ENCODE measurements around the gene CD58.
A peak's percentile ranks its signal among the peaks of the same experiment; 100 is the strongest.

Gene CD58

DNA sequence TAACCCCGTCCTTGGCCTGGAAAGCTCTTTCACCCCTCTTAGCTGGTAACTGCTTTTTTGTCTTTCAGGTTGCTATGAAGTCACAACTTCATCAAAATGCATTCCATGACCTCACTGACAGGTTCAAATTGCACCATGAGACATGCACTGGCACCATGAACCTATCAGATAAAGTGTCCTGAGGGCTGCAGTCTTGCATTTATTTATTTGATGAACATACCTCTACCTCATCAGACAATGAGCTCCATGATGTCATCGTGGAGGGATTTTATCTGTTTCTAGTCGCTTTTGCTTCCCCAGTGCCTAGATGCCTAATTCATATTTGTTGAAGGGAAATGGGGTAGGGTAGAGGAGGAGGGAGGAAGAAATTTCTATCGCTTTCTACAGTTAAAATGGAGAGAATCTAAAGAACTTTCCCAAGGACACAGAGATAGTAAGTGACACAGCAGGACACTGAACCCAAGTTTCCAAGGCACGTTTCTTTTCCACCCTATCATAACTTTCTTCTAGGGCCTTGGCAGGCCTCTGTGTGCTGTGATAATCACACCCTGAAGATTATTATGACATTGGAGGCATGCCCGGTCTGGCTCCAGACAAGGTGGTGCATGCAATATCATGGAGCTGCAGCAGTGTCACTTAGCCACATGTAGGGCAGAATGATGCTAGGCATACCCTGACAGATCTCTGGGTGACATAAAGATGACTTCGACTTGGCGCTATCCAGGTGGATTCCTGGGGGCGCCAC, 69.5 kb downstream of the CD58 start:
- Histone ChIP-seq H4K20me1 (ENCODE audit: low read depth, low read length) (no peaks in the 10 kb centered on the region), H3K79me2 (ENCODE audit: insufficient read depth, low read length) (no peaks in the 10 kb centered on the region), H3K9ac (ENCODE audit: low read length) (no peak overlapping the region), H3K36me3 (ENCODE audit: low read length) (no peaks in the 10 kb centered on the region), H3K27ac (ENCODE audit: low read depth, low read length) (no peak overlapping the region), H2AFZ (ENCODE audit: low read depth, low read length, severe bottlenecking) (no peak overlapping the region), H3F3A (ENCODE audit: insufficient read depth) (no peaks in the 10 kb centered on the region), H3K9me3 (ENCODE audit: insufficient read depth, low read length) (no peaks in the 10 kb centered on the region), H3K4me3 (ENCODE audit: insufficient read depth, low read length, poor library complexity, severe bottlenecking) (no peak overlapping the region), H3K9me2 (replicated peaks; ENCODE audit: insufficient read depth, low read length) (no peaks in the 10 kb centered on the region), H3K27me3 (ENCODE audit: low read length) (no peaks in the 10 kb centered on the region), H3K4me2 (ENCODE audit: low read depth, low read length, poor library complexity, severe bottlenecking) (no peak overlapping the region)
- no peak for TF ChIP-seq CTCF (IDR thresholded peaks at IDR 0.05; ENCODE audit: insufficient read depth, low read length, poor library complexity, severe bottlenecking)
- no peak for TF ChIP-seq EZH2phosphoT487 (conservative IDR thresholded peaks at IDR 0.05; ENCODE audit: low read length)

DNA sequence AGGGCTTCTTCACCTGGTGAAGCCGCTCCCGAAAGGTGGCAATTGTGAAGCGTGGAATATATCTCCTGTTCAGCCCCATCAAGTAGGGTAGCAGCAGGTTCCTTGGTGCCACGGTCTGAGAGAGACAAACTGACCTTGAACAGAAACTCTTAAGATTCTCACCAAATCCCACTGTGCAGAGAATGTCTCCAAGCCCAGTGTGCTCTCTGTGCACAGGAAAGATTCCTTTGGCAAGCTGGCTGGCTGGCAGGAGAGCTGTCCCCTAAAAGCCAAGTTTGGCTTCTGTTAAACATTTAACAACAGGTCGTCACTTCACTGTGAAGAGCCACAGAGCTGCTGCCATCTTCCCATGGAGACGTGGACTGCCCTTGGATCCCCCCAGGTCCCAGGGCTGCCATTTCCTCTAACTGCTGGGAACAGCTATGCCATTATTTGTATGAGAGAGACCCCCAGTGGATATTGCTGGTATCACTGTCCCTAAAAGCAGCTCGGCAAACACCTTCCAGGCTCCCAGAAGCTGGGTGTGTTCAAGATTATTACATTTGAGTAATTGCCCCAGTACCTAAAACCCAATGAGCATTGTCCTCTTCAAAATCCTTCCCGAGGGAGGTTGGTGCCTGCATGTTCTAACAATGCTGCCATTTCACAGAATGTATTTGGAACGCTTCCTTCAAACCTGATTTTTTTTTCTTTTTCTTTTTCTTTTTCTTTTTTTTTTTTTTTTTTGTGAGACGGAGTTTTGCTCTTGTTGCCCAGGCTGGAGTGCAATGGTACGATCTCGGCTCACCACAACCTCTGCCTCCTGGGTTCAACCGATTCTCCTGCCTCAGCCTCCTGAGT, 71.8 kb downstream of the CD58 start:
- H3K9ac ChIP-seq (ENCODE audit: low read length) = no peak overlapping the region
- no peak overlapping the region for H3K4me3 ChIP-seq (ENCODE audit: insufficient read depth, low read length, poor library complexity, severe bottlenecking)
- no peaks in the 10 kb centered on the region for H3K9me3 ChIP-seq (ENCODE audit: insufficient read depth, low read length)
- no peak overlapping the region for H2AFZ ChIP-seq (ENCODE audit: low read depth, low read length, severe bottlenecking)
- H3F3A ChIP-seq (ENCODE audit: insufficient read depth) = no peaks in the 10 kb centered on the region
- no peak overlapping the region for H3K4me2 ChIP-seq (ENCODE audit: low read depth, low read length, poor library complexity, severe bottlenecking)
- no peaks in the 10 kb centered on the region for H3K27me3 ChIP-seq (ENCODE audit: low read length)
- H3K36me3 ChIP-seq (ENCODE audit: low read length) = no peaks in the 10 kb centered on the region
- no peaks in the 10 kb centered on the region for H4K20me1 ChIP-seq (ENCODE audit: low read depth, low read length)
- H3K9me2 ChIP-seq (replicated peaks; ENCODE audit: insufficient read depth, low read length) = no peaks in the 10 kb centered on the region
- TF ChIP-seq EZH2phosphoT487 (conservative IDR thresholded peaks at IDR 0.05; ENCODE audit: low read length) = no peak
- TF ChIP-seq CTCF (IDR thresholded peaks at IDR 0.05; ENCODE audit: insufficient read depth, low read length, poor library complexity, severe bottlenecking) = peak; percentile 31
- H3K79me2 ChIP-seq (ENCODE audit: insufficient read depth, low read length) = no peaks in the 10 kb centered on the region
- H3K27ac ChIP-seq (ENCODE audit: low read depth, low read length) = no peak overlapping the region

- no peaks in the 10 kb centered on the region for H3K27me3 ChIP-seq (ENCODE audit: low read length)
- no peaks in the 10 kb centered on the region for H3K9me2 ChIP-seq (replicated peaks; ENCODE audit: insufficient read depth, low read length)
- no peaks in the 10 kb centered on the region for H3K9me3 ChIP-seq (ENCODE audit: insufficient read depth, low read length)
- H3K79me2 ChIP-seq (ENCODE audit: insufficient read depth, low read length) = no peaks in the 10 kb centered on the region
- H2AFZ ChIP-seq (ENCODE audit: low read depth, low read length, severe bottlenecking) = no peak overlapping the region
- H3K27ac ChIP-seq (ENCODE audit: low read depth, low read length) = no peak overlapping the region
- no peak overlapping the region for H3K9ac ChIP-seq (ENCODE audit: low read length)
- no peaks in the 10 kb centered on the region for H3K36me3 ChIP-seq (ENCODE audit: low read length)
- TF ChIP-seq CTCF (IDR thresholded peaks at IDR 0.05; ENCODE audit: insufficient read depth, low read length, poor library complexity, severe bottlenecking) (no peak), EZH2phosphoT487 (conservative IDR thresholded peaks at IDR 0.05; ENCODE audit: low read length) (no peak)
- H3K4me2 ChIP-seq (ENCODE audit: low read depth, low read length, poor library complexity, severe bottlenecking) = no peak overlapping the region
- H3K4me3 ChIP-seq (ENCODE audit: insufficient read depth, low read length, poor library complexity, severe bottlenecking) = no peak overlapping the region
- no peaks in the 10 kb centered on the region for H3F3A ChIP-seq (ENCODE audit: insufficient read depth)
- H4K20me1 ChIP-seq (ENCODE audit: low read depth, low read length) = no peaks in the 10 kb centered on the region
These were observed 73.2 kb downstream of the CD58 start for GRCh38 chr1:116497656-116498055.
